ENCODE measurements around the gene UQCRHL. TPM values are rescaled to one million over a fixed set of nuclear protein-coding genes. Genes with fewer than 3 reads are reported as not detected.
A peak's percentile ranks its signal among the peaks of the same experiment; 100 is the strongest.

The UQCRHL gene
- polyA plus RNA-seq, 2 of the 4 experiments (the other 2 are of a cell fraction), result 0.68 to 4.1 TPM

GRCh38 chr1:15762546-15762945 is 44.9 kb downstream of the UQCRHL start:
- no peak overlapping the region for H3K4me3 ChIP-seq
- ChIA-PET POLR2A (no interaction called here), CTCF (interaction anchor here (1.0 kb wide), 1 partner anchor 10 kb away, joined by 3 read pairs; no protein-coding TSS in a partner anchor)
- TF ChIP-seq RARB (CRISPR knock-in tag; IDR thresholded peaks at IDR 0.05) (no peak), CEBPB (IDR thresholded peaks at IDR 0.05) (no peak), ZNF302 (CRISPR knock-in tag; IDR thresholded peaks at IDR 0.05) (no peak), JUN (IDR thresholded peaks at IDR 0.05) (no peak), MAX (IDR thresholded peaks at IDR 0.05) (no peak), HDAC2 (IDR thresholded peaks at IDR 0.05) (no peak), HES2 (IDR thresholded peaks at IDR 0.05) (no peak), NPAS2 (CRISPR knock-in tag; IDR thresholded peaks at IDR 0.05; ENCODE audit: borderline replicate concordance) (no peak), USF2 (IDR thresholded peaks at IDR 0.05) (no peak), RAD21 (conservative IDR thresholded peaks at IDR 0.05 in 1 of 2, IDR thresholded peaks at IDR 0.05 in 1 of 2) (no peak), BHLHE40 (IDR thresholded peaks at IDR 0.05; ENCODE audit: low read depth, low read length) (no peak), HOXB13 (CRISPR knock-in tag; IDR thresholded peaks at IDR 0.05; ENCODE audit: low read depth) (no peak), FOSB (CRISPR knock-in tag; IDR thresholded peaks at IDR 0.05) (no peak), BCL3 (IDR thresholded peaks at IDR 0.05) (no peak), GATA3 (IDR thresholded peaks at IDR 0.05; ENCODE audit: borderline replicate concordance) (no peak), ZFP36 (IDR thresholded peaks at IDR 0.05; ENCODE audit: borderline replicate concordance, partially characterized antibody) (no peak), PHF8 (IDR thresholded peaks at IDR 0.05; ENCODE audit: borderline replicate concordance, low read depth) (no peak), SMC3 (IDR thresholded peaks at IDR 0.05) (no peak), HOXA7 (CRISPR knock-in tag; IDR thresholded peaks at IDR 0.05) (no peak)
- peaks cover 36% of the 10 kb centered on the region for H3K4me1 ChIP-seq
- WGBS (ENCODE audit: missing lambda C conversion rate), result 75% methylated on average over 7 of the region's 10 CpGs
- DNase-seq (ENCODE audit: low read depth in 1 of 2, low spot score in 1 of 2), result peak in 1 of 2 experiments; percentile 41
- H3K4me2 ChIP-seq, result no peak overlapping the region
- FAIRE-seq, result no peak
- ATAC-seq, result no peak
- H3K9me3 ChIP-seq, result no peaks in the 10 kb centered on the region
- H3K27ac ChIP-seq, result peak overlapping the region in 1 of 2 experiments; percentile 41; a peak in 1 of 6 replicates

GRCh38 chr1:15761366-15762128 is 45.9 kb downstream of the UQCRHL start:
- Histone ChIP-seq H3K27ac (peak overlapping the region; percentile 94 to 99; a peak in 4 of 6 replicates), H3K4me2 (no peak overlapping the region), H3K4me1 (peaks cover 43% of the 10 kb centered on the region), H3K4me3 (no peak overlapping the region), H3K9me3 (no peaks in the 10 kb centered on the region)
- FAIRE-seq, result no peak
- TF ChIP-seq FOXS1 (CRISPR knock-in tag; IDR thresholded peaks at IDR 0.05) (no peak), SMC3 (IDR thresholded peaks at IDR 0.05) (no peak)
- 90% methylated on average over 8 of the region's 8 CpGs for WGBS (ENCODE audit: missing lambda C conversion rate)
- CTCF ChIA-PET, result interaction anchor here (0.6 kb wide), 1 partner anchor 21 kb away, joined by 3 read pairs; no protein-coding TSS in a partner anchor
- ATAC-seq, result no peak
- DNase-seq (ENCODE audit: low read depth in 1 of 2, low spot score in 1 of 2), result no peak
- POLR2A ChIA-PET, result interaction anchor here (0.5 kb wide), 1 partner anchor 15 kb away, joined by 3 read pairs; no protein-coding TSS in a partner anchor

Measured in A549 (cell line).